PFSK-1 (cell line): ENCODE results near the gene SCFD1.

ENCODE experiments used
- FOXP2 ChIP-seq: optimal IDR thresholded peaks from 2 replicates; pipeline ENCODE3; 2011; ENCODE audit warnings: borderline replicate concordance, control low read depth, inconsistent platforms; ENCODE audit not compliant: insufficient read depth; ENCODE audit errors: extremely low read length, extremely low read depth
- POLR2AphosphoS5 ChIP-seq: IDR thresholded peaks from 2 replicates; pipeline ENCODE4 v1.6.1; 2012; ENCODE audit warnings: low read depth, mild to moderate bottlenecking, control low read depth, low read length, moderate library complexity
- REST ChIP-seq, 2 experiments: IDR thresholded peaks; 2 replicates each; pipeline versions ENCODE4 v1.6.1 to v1.8.0; 2011 to 2012; ENCODE audit warnings: low read depth in 2 of 2, low read length in 2 of 2, control low read depth in 1 of 2, inconsistent platforms in 1 of 2, mild to moderate bottlenecking in 1 of 2, moderate library complexity in 1 of 2; ENCODE audit not compliant: insufficient read depth in 1 of 2
- SIN3A ChIP-seq: IDR thresholded peaks from 2 replicates; pipeline ENCODE4 v1.6.1; 2012; ENCODE audit warnings: mild to moderate bottlenecking, low read length, moderate library complexity, borderline replicate concordance; ENCODE audit not compliant: insufficient read depth
- TAF1 ChIP-seq: IDR thresholded peaks from 2 replicates; pipeline ENCODE4 v1.6.1; 2012; ENCODE audit warnings: low read length, control low read depth, borderline replicate concordance; ENCODE audit not compliant: insufficient read depth

DNA sequence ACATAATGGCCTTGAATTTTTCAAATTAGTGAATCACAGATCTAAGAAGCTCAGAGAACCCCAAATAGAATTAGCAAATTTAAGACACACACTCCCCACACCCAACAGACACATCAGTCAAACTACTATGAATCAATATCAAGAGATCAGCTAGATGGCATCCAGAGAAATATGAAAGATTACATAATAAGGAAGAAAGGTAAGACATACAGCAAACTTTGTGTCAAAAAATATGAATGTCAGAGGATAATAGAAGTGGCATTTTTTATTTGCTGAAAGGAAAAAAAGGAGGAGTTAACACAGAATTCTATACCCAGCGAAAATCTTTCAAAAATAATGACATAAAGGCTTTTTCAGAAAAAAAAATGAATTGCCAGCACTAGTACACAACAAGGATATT lies 141.8 kb downstream of the SCFD1 start:
- TF ChIP-seq TAF1, result no peak
- no peak for TF ChIP-seq SIN3A
- no peak for TF ChIP-seq POLR2AphosphoS5
- no peak for TF ChIP-seq FOXP2
- TF ChIP-seq REST (IDR thresholded peaks at IDR 0.05; ENCODE audit: insufficient read depth in 1 of 2, low read depth in 2 of 2, low read length in 2 of 2), result no peak
